HepG2 (cell line): Measurements from ENCODE around the gene DDX31. TPM values are rescaled to one million over a fixed set of nuclear protein-coding genes. Genes with fewer than 3 reads are reported as not detected.

ENCODE experiments used
- ATAC-seq: fragments of 200-7000 bp; cut with Tn5 transposase; 3 replicates; pipeline ENCODE4 v1.9.1; 2020; ENCODE audit warnings: mild to moderate bottlenecking, moderate library complexity
- BruUV-seq: library from RNA; stranded (reverse); fragments of 400-500 nt; replicated peaks from 2 replicates; lab custom pipeline; 2021; lab: Mats Ljungman, UMichigan
- CTCF ChIA-PET: fragments of 300-600 bp; formaldehyde crosslinking; extraction: SDS; loops from one replicate; lab custom pipeline; 2021; ENCODE audit warnings: low total read pairs, inconsistent platforms, low intra/inter-chr PET ratio; lab: Yijun Ruan, JAX
- POLR2A ChIA-PET: fragments of 350-600 bp; sonication (Branson Sonifier 250); formaldehyde crosslinking; loops from one replicate; lab custom pipeline; 2020; ENCODE audit warnings: antibody characterized with exemption, inconsistent platforms; lab: Yijun Ruan, JAX
- DNase-seq: peaks from one replicate; pipeline ENCODE4 v3.0.0-alpha.2; 2015; ENCODE audit warnings: low spot score
- FAIRE-seq: peaks from 3 replicates; lab custom pipeline; 2011; peaks lifted over from hg19 to GRCh38; lab: Jason Lieb, UNC
- H2AFZ ChIP-seq: one replicate; pipeline ENCODE4 v1.6.1; 2011; ENCODE audit warnings: low read length, inconsistent platforms
- H3K27ac ChIP-seq: fragments of 300-600 bp; 3 replicates; pipeline ENCODE4 v1.8.0; 2011; ENCODE audit warnings: mixed run types, mild to moderate bottlenecking, mixed read lengths, low read length, inconsistent platforms; ENCODE audit not compliant: insufficient read depth; ENCODE audit errors: extremely low read length
- H3K27me3 ChIP-seq, 2 experiments: fragments of 200-600 bp in 1 of 2; 2 replicates in 1 of 2; 3 replicates in 1 of 2; pipeline versions ENCODE4 v1.6.0 to v1.8.0; 2011; ENCODE audit warnings: low read length in 2 of 2, mild to moderate bottlenecking in 2 of 2, moderate library complexity in 2 of 2, inconsistent platforms in 1 of 2; ENCODE audit not compliant: insufficient read depth in 2 of 2, control insufficient read depth in 1 of 2
- H3K36me3 ChIP-seq, 2 experiments: fragments of 200-600 bp in 1 of 2; replicated peaks in 1 of 2; 2 replicates in 1 of 2; 3 replicates in 1 of 2; pipeline versions ENCODE4 v1.5.1 to v1.8.0; 2011; ENCODE audit warnings: low read length in 2 of 2, inconsistent platforms in 1 of 2; ENCODE audit not compliant: insufficient read depth in 2 of 2, control insufficient read depth in 1 of 2
- H3K4me1 ChIP-seq: 2 replicates; pipeline ENCODE4 v1.5.1; 2012; ENCODE audit warnings: low read length, inconsistent platforms; ENCODE audit not compliant: insufficient read depth
- H3K4me2 ChIP-seq: 2 replicates; pipeline ENCODE4 v1.6.0; 2011; ENCODE audit warnings: low read depth, low read length, inconsistent platforms
- H3K4me3 ChIP-seq, 3 experiments: fragments of 200-600 bp in 1 of 3; sonication (generic), shearing (Covaris generic) in 1 of 3; replicated peaks in 1 of 3; 2 replicates each; pipeline ENCODE4 v1.5.1; 2011 to 2016; ENCODE audit warnings: low read length in 3 of 3, inconsistent platforms in 2 of 3, low read depth in 2 of 3, mild to moderate bottlenecking in 2 of 3, control low read depth in 1 of 3, mixed read lengths in 1 of 3; ENCODE audit not compliant: insufficient read depth in 1 of 3
- H3K79me2 ChIP-seq: one replicate; pipeline ENCODE4 v1.6.1; 2011; ENCODE audit warnings: low read length, inconsistent platforms; ENCODE audit not compliant: insufficient read depth
- H3K9ac ChIP-seq: 2 replicates; pipeline ENCODE4 v1.6.0; 2011; ENCODE audit warnings: mild to moderate bottlenecking, low read depth, low read length, inconsistent platforms; ENCODE audit not compliant: insufficient read depth
- H3K9me3 ChIP-seq: 2 replicates; pipeline ENCODE4 v1.5.1; 2012; ENCODE audit warnings: mild to moderate bottlenecking, low read length
- H4K20me1 ChIP-seq: 2 replicates; pipeline ENCODE4 v1.6.0; 2011; ENCODE audit warnings: inconsistent platforms, mild to moderate bottlenecking, low read length, moderate library complexity; ENCODE audit not compliant: insufficient read depth
- CENPBD1 ChIP-seq: sonication (generic); formaldehyde crosslinking; IDR thresholded peaks from 2 replicates; pipeline ENCODE4 v1.8.0; 2022; ENCODE audit warnings: missing genetic modification reagents, low read depth, mild to moderate bottlenecking, borderline replicate concordance
- HOXD1 ChIP-seq: sonication (generic); formaldehyde crosslinking; IDR thresholded peaks from 2 replicates; pipeline ENCODE4 v1.5.0; 2020; ENCODE audit warnings: missing genetic modification reagents
- LBX2 ChIP-seq: sonication (generic); formaldehyde crosslinking; IDR thresholded peaks from 2 replicates; pipeline ENCODE4 v1.5.0; 2020; ENCODE audit warnings: missing genetic modification reagents, mild to moderate bottlenecking, borderline replicate concordance
- MAZ ChIP-seq, 2 experiments: sonication (generic) in 1 of 2; formaldehyde crosslinking in 1 of 2; IDR thresholded peaks; 2 replicates each; pipeline versions ENCODE4 v1.5.0 to v1.6.1; 2012 to 2020; ENCODE audit warnings: low read depth in 2 of 2, mild to moderate bottlenecking in 2 of 2, borderline replicate concordance in 1 of 2, improper control_type of control experiment in 1 of 2, low read length in 1 of 2, missing genetic modification reagents in 1 of 2, moderate library complexity in 1 of 2
- PAX8 ChIP-seq: sonication (generic); formaldehyde crosslinking; IDR thresholded peaks from 2 replicates; pipeline ENCODE4 v1.8.0; 2022; ENCODE audit warnings: mild to moderate bottlenecking, missing genetic modification reagents, borderline replicate concordance
- PRMT3 ChIP-seq: sonication (generic); formaldehyde crosslinking; IDR thresholded peaks from 2 replicates; pipeline ENCODE4 v1.8.1; 2022; ENCODE audit warnings: low read depth, mild to moderate bottlenecking, moderate library complexity, missing genetic modification reagents, borderline replicate concordance
- RXRB ChIP-seq: IDR thresholded peaks from 2 replicates; pipeline ENCODE4 v1.6.1; 2016; ENCODE audit warnings: borderline replicate concordance, missing genetic modification reagents, missing compliant biosample characterization
- ZIK1 ChIP-seq: sonication (generic); formaldehyde crosslinking; IDR thresholded peaks from 2 replicates; pipeline ENCODE4 v1.5.0; 2020; ENCODE audit warnings: mild to moderate bottlenecking, low read depth, missing genetic modification reagents, borderline replicate concordance
- ZNF331 ChIP-seq: sonication (generic); formaldehyde crosslinking; IDR thresholded peaks from 2 replicates; pipeline ENCODE4 v1.4.0; 2020; ENCODE audit warnings: missing genetic modification reagents
- ZNF557 ChIP-seq: sonication (generic); formaldehyde crosslinking; IDR thresholded peaks from 2 replicates; pipeline ENCODE4 v1.4.0; 2020; ENCODE audit warnings: missing genetic modification reagents
- ZNF746 ChIP-seq: sonication (generic); formaldehyde crosslinking; IDR thresholded peaks from 2 replicates; pipeline ENCODE4 v1.8.0; 2022; ENCODE audit warnings: mild to moderate bottlenecking, missing genetic modification reagents
- WGBS: methylation state at CpG from one replicate; pipeline ENCODE4 v1.1.6; 2017; ENCODE audit warnings: low lambda C conversion rate; 5-methylcytosine and 5-hydroxymethylcytosine counted together
- in situ Hi-C: cut with HindIII; loops from 2 replicates; pipeline ENCODE4 v1.10.0; 2017; ENCODE audit warnings: low pct_unique_long_range_greater_than_20kb; ENCODE audit not compliant: extremely low pct_ligation_motif_present
- intact Hi-C: fragments of 100-400 bp; cut with micrococcal nuclease; formaldehyde crosslinking; loops from one replicate; pipeline ENCODE4 v1.10.0; 2022; ENCODE audit not compliant: unreplicated experiment
- polyA plus RNA-seq, 8 experiments: library from polyadenylated mRNA; depleted of rRNA in 3 of 8; stranded (reverse) in 7 of 8; unstranded in 1 of 8; fragments of >200 nt; fragmentation: Illumina TruSeq in 4 of 8; extraction: Trizol in 4 of 8; gene quantifications; 2 replicates each; pipeline versions ENCODE4 v1.2.1 to v1.2.3, GENCODE V29; 2011 to 2016; ENCODE audit warnings: low read depth in 4 of 8, missing spikeins in 1 of 8, mixed read lengths in 1 of 8; ENCODE audit not compliant: insufficient read depth in 1 of 8
- total RNA-seq, 5 experiments: library from RNA; depleted of rRNA; stranded (reverse); fragments of >200 nt; fragmentation: Illumina TruSeq; extraction: Trizol; gene quantifications; 2 replicates each; pipeline ENCODE4 v1.2.3, GENCODE V29; 2016; ENCODE audit warnings: low read depth in 1 of 5
- TF ChIP-seq, protein P1 (sequence below): sonication (generic); formaldehyde crosslinking; IDR thresholded peaks from 2 replicates; pipeline ENCODE4 v1.9.0; 2021; ENCODE audit warnings: missing genetic modification reagents, mild to moderate bottlenecking, borderline replicate concordance
- TF ChIP-seq, protein P2 (sequence below): sonication (generic); formaldehyde crosslinking; IDR thresholded peaks from 2 replicates; pipeline ENCODE4 v1.5.0; 2020; ENCODE audit warnings: missing genetic modification reagents
- TF ChIP-seq, protein P3 (sequence below): sonication (generic); formaldehyde crosslinking; IDR thresholded peaks from 2 replicates; pipeline ENCODE4 v1.5.0; 2020; ENCODE audit warnings: mild to moderate bottlenecking, missing genetic modification reagents
- TF ChIP-seq, protein P4 (sequence below): IDR thresholded peaks from 2 replicates; pipeline ENCODE4 v1.6.1; 2018; ENCODE audit warnings: missing genetic modification reagents
- TF ChIP-seq, protein P5 (sequence below): sonication (generic); formaldehyde crosslinking; IDR thresholded peaks from 2 replicates; pipeline ENCODE4 v1.4.0; 2020; ENCODE audit warnings: mild to moderate bottlenecking, missing genetic modification reagents

DDX31 gene
- total and polyA plus RNA-seq, 2 of the 13 experiments (the other 11 are each of a cell fraction or from before 2014, with no cell fraction given) = 11.4 to 16.3 TPM

DNA sequence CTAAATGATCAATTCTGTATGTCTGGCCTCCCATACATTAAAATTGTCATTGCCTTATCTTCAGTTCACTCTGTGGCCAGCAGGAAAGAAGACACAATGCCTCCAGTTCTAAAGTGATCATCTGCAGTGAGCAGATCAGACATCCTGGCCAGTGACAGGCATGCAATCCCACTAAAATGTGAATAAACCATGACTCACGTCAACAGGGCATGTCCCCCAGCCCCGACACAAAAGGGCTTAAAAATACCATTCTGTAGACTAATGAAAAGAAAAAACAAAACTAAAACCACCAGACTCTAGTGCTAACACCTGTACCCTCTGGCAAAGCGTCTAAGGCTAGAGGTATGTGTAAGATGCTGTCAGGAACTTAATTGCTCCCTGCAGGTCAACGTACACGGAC is 38.5 kb downstream of the DDX31 start:
- in situ Hi-C loops (no loop called here), intact Hi-C loops (no loop called here)
- Histone ChIP-seq H3K79me2 (no peaks in the 10 kb centered on the region), H3K36me3 (peaks cover 10 to 48% of the 10 kb centered on the region in 2 experiments; a peak in 4 of 5 replicates), H3K4me1 (peaks cover 9% of the 10 kb centered on the region; the same call in 1 of the 2 replicates), H3K4me3 (no peak overlapping the region), H3K27ac (no peak overlapping the region), H4K20me1 (no peaks in the 10 kb centered on the region), H3K9me3 (no peaks in the 10 kb centered on the region), H3K4me2 (no peak overlapping the region), H3K27me3 (no peaks in the 10 kb centered on the region), H3K9ac (no peak overlapping the region), H2AFZ (no peak overlapping the region)
- POLR2A ChIA-PET = no interaction called here
- BruUV-seq = no TSS peak
- DNase-seq = no peak
- CTCF ChIA-PET = no interaction called here
- no peak for ATAC-seq
- TF ChIP-seq, protein P1, sequence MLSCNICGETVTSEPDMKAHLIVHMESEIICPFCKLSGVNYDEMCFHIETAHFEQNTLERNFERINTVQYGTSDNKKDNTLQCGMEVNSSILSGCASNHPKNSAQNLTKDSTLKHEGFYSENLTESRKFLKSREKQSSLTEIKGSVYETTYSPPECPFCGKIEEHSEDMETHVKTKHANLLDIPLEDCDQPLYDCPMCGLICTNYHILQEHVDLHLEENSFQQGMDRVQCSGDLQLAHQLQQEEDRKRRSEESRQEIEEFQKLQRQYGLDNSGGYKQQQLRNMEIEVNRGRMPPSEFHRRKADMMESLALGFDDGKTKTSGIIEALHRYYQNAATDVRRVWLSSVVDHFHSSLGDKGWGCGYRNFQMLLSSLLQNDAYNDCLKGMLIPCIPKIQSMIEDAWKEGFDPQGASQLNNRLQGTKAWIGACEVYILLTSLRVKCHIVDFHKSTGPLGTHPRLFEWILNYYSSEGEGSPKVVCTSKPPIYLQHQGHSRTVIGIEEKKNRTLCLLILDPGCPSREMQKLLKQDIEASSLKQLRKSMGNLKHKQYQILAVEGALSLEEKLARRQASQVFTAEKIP (CRISPR knock-in tag) = no peak
- no peak for TF ChIP-seq MAZ (IDR thresholded peaks at IDR 0.05; ENCODE audit: borderline replicate concordance, low read depth, low read length)
- no peak for TF ChIP-seq MAZ (CRISPR knock-in tag; IDR thresholded peaks at IDR 0.05; ENCODE audit: low read depth)
- TF ChIP-seq, protein P2, sequence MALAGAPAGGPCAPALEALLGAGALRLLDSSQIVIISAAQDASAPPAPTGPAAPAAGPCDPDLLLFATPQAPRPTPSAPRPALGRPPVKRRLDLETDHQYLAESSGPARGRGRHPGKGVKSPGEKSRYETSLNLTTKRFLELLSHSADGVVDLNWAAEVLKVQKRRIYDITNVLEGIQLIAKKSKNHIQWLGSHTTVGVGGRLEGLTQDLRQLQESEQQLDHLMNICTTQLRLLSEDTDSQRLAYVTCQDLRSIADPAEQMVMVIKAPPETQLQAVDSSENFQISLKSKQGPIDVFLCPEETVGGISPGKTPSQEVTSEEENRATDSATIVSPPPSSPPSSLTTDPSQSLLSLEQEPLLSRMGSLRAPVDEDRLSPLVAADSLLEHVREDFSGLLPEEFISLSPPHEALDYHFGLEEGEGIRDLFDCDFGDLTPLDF (CRISPR knock-in tag) = no peak
- TF ChIP-seq, protein P3, sequence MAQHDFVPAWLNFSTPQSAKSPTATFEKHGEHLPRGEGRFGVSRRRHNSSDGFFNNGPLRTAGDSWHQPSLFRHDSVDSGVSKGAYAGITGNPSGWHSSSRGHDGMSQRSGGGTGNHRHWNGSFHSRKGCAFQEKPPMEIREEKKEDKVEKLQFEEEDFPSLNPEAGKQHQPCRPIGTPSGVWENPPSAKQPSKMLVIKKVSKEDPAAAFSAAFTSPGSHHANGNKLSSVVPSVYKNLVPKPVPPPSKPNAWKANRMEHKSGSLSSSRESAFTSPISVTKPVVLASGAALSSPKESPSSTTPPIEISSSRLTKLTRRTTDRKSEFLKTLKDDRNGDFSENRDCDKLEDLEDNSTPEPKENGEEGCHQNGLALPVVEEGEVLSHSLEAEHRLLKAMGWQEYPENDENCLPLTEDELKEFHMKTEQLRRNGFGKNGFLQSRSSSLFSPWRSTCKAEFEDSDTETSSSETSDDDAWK (CRISPR knock-in tag) = no peak
- TF ChIP-seq ZNF557 (CRISPR knock-in tag) = no peak
- TF ChIP-seq, protein P4, sequence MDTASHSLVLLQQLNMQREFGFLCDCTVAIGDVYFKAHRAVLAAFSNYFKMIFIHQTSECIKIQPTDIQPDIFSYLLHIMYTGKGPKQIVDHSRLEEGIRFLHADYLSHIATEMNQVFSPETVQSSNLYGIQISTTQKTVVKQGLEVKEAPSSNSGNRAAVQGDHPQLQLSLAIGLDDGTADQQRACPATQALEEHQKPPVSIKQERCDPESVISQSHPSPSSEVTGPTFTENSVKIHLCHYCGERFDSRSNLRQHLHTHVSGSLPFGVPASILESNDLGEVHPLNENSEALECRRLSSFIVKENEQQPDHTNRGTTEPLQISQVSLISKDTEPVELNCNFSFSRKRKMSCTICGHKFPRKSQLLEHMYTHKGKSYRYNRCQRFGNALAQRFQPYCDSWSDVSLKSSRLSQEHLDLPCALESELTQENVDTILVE (CRISPR knock-in tag) = no peak
- no peak for TF ChIP-seq LBX2 (CRISPR knock-in tag)
- TF ChIP-seq PAX8 (CRISPR knock-in tag) = no peak
- no peak for TF ChIP-seq CENPBD1 (CRISPR knock-in tag)
- TF ChIP-seq, protein P5, sequence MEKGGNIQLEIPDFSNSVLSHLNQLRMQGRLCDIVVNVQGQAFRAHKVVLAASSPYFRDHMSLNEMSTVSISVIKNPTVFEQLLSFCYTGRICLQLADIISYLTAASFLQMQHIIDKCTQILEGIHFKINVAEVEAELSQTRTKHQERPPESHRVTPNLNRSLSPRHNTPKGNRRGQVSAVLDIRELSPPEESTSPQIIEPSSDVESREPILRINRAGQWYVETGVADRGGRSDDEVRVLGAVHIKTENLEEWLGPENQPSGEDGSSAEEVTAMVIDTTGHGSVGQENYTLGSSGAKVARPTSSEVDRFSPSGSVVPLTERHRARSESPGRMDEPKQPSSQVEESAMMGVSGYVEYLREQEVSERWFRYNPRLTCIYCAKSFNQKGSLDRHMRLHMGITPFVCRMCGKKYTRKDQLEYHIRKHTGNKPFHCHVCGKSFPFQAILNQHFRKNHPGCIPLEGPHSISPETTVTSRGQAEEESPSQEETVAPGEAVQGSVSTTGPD (CRISPR knock-in tag) = no peak
- TF ChIP-seq PRMT3 = no peak
- no peak for TF ChIP-seq ZNF746 (CRISPR knock-in tag)
- no peak for TF ChIP-seq ZIK1 (CRISPR knock-in tag)
- no peak for TF ChIP-seq ZNF331 (CRISPR knock-in tag)
- no peak for TF ChIP-seq HOXD1 (CRISPR knock-in tag)
- TF ChIP-seq RXRB = no peak
- FAIRE-seq = no peak
- WGBS = 94% methylated on average over 5 of the region's 5 CpGs
